ENCODE results near the gene SECISBP2. TPM values are rescaled to one million over a fixed set of nuclear protein-coding genes. Genes with fewer than 3 reads are reported as not detected.
A peak's percentile ranks its signal among the peaks of the same experiment; 100 is the strongest.

The SECISBP2 gene
- polyA plus RNA-seq, 1 of the 3 experiments (the other 2 are of a cell fraction): 21.2 TPM

- no peaks in the 10 kb centered on the region for H3F3A ChIP-seq (replicated peaks; ENCODE audit: insufficient read depth)
- H3K27ac ChIP-seq (ENCODE audit: low read depth in 2 of 2, low read length in 1 of 2): peak overlapping the region in 1 of 2 experiments; percentile 78; a peak in 2 of 4 replicates
- no peak overlapping the region for H3K4me3 ChIP-seq (ENCODE audit: low read depth in 2 of 2, low read length in 1 of 2)
- H4K20me1 ChIP-seq (ENCODE audit: insufficient read depth): no peaks in the 10 kb centered on the region
- POLR2A ChIA-PET: interaction anchor here (0.9 to 1.0 kb wide), 2 partner anchors 9 to 12 kb away, joined by 3 read pairs; no protein-coding TSS in a partner anchor
- peaks cover 0 to 16% of the 10 kb centered on the region in 2 experiments; a peak in 1 of 4 replicates for H3K4me1 ChIP-seq (ENCODE audit: control insufficient read depth in 1 of 2, insufficient read depth in 2 of 2, low read depth in 1 of 2, low read length in 1 of 2)
- TF ChIP-seq CHD2 (IDR thresholded peaks at IDR 0.05; ENCODE audit: low read length, partially characterized antibody) (peak; percentile 62), MEF2A (IDR thresholded peaks at IDR 0.05; ENCODE audit: borderline replicate concordance, low read depth) (no peak), GATA2 (CRISPR knock-in tag; IDR thresholded peaks at IDR 0.05) (peak; percentile 83), JUND (IDR thresholded peaks at IDR 0.05) (no peak), EP300 (IDR thresholded peaks at IDR 0.05; ENCODE audit: borderline replicate concordance in 1 of 2, low read depth in 1 of 2, low read length in 1 of 2) (peak in 1 of 2 experiments; percentile 81; a peak in 1 of 4 replicates), RCOR1 (IDR thresholded peaks at IDR 0.05; ENCODE audit: low read length) (peak; percentile 77), FOXJ3 (CRISPR knock-in tag; IDR thresholded peaks at IDR 0.05) (peak; percentile 49; the same call in 1 of the 2 replicates), RAD21 (IDR thresholded peaks at IDR 0.05; ENCODE audit: low read length) (peak; percentile 52), SMC3 (IDR thresholded peaks at IDR 0.05; ENCODE audit: low read depth, low read length) (peak; percentile 23; the same call in 1 of the 2 replicates), EZH2phosphoT487 (IDR thresholded peaks at IDR 0.05; ENCODE audit: borderline replicate concordance, low read depth) (no peak), YY1 (IDR thresholded peaks at IDR 0.05; ENCODE audit: low read depth) (no peak), MXI1 (IDR thresholded peaks at IDR 0.05; ENCODE audit: low read depth, low read length) (peak; percentile 40; the same call in 1 of the 2 replicates)
- CTCF ChIA-PET: interaction anchor here (0.7 to 7.1 kb wide), 8 partner anchors 8 to 203 kb away, joined by 3 to 52 read pairs (median 4); no protein-coding TSS in a partner anchor
- H3K9me2 ChIP-seq: no peaks in the 10 kb centered on the region
- no peaks in the 10 kb centered on the region for H3K9me3 ChIP-seq
- no peaks in the 10 kb centered on the region for H3K27me3 ChIP-seq (ENCODE audit: insufficient read depth)
- WGBS (ENCODE audit: low lambda C conversion rate): 39% methylated on average over 2 of the region's 8 CpGs
- peak; percentile 85 for DNase-seq
- no peak overlapping the region for H3K9ac ChIP-seq
- H3K79me2 ChIP-seq (ENCODE audit: insufficient read depth): no peaks in the 10 kb centered on the region
- H3K4me2 ChIP-seq: no peak overlapping the region
- no peaks in the 10 kb centered on the region for H3K36me3 ChIP-seq (replicated peaks in 1 of 2; ENCODE audit: control insufficient read depth in 1 of 2, insufficient read depth in 2 of 2, low read length in 1 of 2)
- H2AFZ ChIP-seq (ENCODE audit: low read depth): no peak overlapping the region
Observed at GRCh38 chr9:89375191-89375760, 57.0 kb downstream of the SECISBP2 start.

GRCh38 chr9:89376286-89376685 is 58.0 kb downstream of the SECISBP2 start:
- Histone ChIP-seq H3K79me2 (ENCODE audit: insufficient read depth) (no peaks in the 10 kb centered on the region), H3K27me3 (ENCODE audit: insufficient read depth) (no peaks in the 10 kb centered on the region), H3K9ac (no peak overlapping the region), H2AFZ (ENCODE audit: low read depth) (no peak overlapping the region), H3K27ac (ENCODE audit: low read depth in 2 of 2, low read length in 1 of 2) (peak overlapping the region in 1 of 2 experiments; percentile 74; a peak in 2 of 4 replicates), H3K9me2 (no peaks in the 10 kb centered on the region), H3F3A (replicated peaks; ENCODE audit: insufficient read depth) (no peaks in the 10 kb centered on the region), H3K36me3 (replicated peaks in 1 of 2; ENCODE audit: control insufficient read depth in 1 of 2, insufficient read depth in 2 of 2, low read length in 1 of 2) (no peaks in the 10 kb centered on the region), H4K20me1 (ENCODE audit: insufficient read depth) (no peaks in the 10 kb centered on the region), H3K9me3 (no peaks in the 10 kb centered on the region), H3K4me3 (ENCODE audit: low read depth in 2 of 2, low read length in 1 of 2) (no peak overlapping the region), H3K4me1 (ENCODE audit: control insufficient read depth in 1 of 2, insufficient read depth in 2 of 2, low read depth in 1 of 2, low read length in 1 of 2) (peaks cover 0 to 16% of the 10 kb centered on the region in 2 experiments; a peak in 1 of 4 replicates), H3K4me2 (no peak overlapping the region)
- DNase-seq: no peak
- POLR2A ChIA-PET: no interaction called here
- WGBS (ENCODE audit: low lambda C conversion rate): 93% methylated on average over 4 of the region's 4 CpGs
- CTCF ChIA-PET: interaction anchor here (1.1 to 7.1 kb wide), 2 partner anchors 11 to 173 kb away, joined by 4 to 52 read pairs; no protein-coding TSS in a partner anchor
- TF ChIP-seq RXRA (IDR thresholded peaks at IDR 0.05; ENCODE audit: borderline replicate concordance, low read depth) (no peak), TEAD4 (IDR thresholded peaks at IDR 0.05; ENCODE audit: borderline replicate concordance, insufficient read depth) (no peak), SIN3A (IDR thresholded peaks at IDR 0.05; ENCODE audit: borderline replicate concordance, low read depth, low read length) (no peak), FOXM1 (IDR thresholded peaks at IDR 0.05; ENCODE audit: low read depth) (no peak), USF2 (IDR thresholded peaks at IDR 0.05; ENCODE audit: borderline replicate concordance, low read depth, low read length) (no peak), EZH2phosphoT487 (IDR thresholded peaks at IDR 0.05; ENCODE audit: borderline replicate concordance, low read depth) (no peak), IRF3 (IDR thresholded peaks at IDR 0.05; ENCODE audit: low read depth, low read length) (no peak), NRF1 (IDR thresholded peaks at IDR 0.05; ENCODE audit: low read depth, low read length) (no peak), NFIC (IDR thresholded peaks at IDR 0.05; ENCODE audit: borderline replicate concordance) (no peak), JUND (IDR thresholded peaks at IDR 0.05) (no peak), MXI1 (IDR thresholded peaks at IDR 0.05; ENCODE audit: low read depth, low read length) (no peak), FOSL2 (IDR thresholded peaks at IDR 0.05; ENCODE audit: borderline replicate concordance, low read depth) (no peak), GABPA (IDR thresholded peaks at IDR 0.05; ENCODE audit: low read depth) (no peak), MEF2A (IDR thresholded peaks at IDR 0.05; ENCODE audit: borderline replicate concordance, low read depth) (no peak), CHD2 (IDR thresholded peaks at IDR 0.05; ENCODE audit: low read length, partially characterized antibody) (no peak), YY1 (IDR thresholded peaks at IDR 0.05; ENCODE audit: low read depth) (no peak), USF1 (IDR thresholded peaks at IDR 0.05; ENCODE audit: borderline replicate concordance, low read depth) (no peak)
